HG03571 (cell line): ENCODE measurements around the gene SMIM41.
A peak's percentile ranks its signal among the peaks of the same experiment; 100 is the strongest.

Source experiments
- ATAC-seq: cut with Tn5 transposase; IDR thresholded peaks from one replicate; pipeline ENCODE4 v1.9.1; 2021; ENCODE audit not compliant: unreplicated experiment

Gene SMIM41

GRCh38 chr12:52079576-52080402 is at the start of gene SMIM41:
TSS of gene SMIM41 (plus strand) at chr12:52079704. CDS start at chr12:52079780, 76 bp downstream.
- ATAC-seq, result no peak

- ATAC-seq, result no peak
Observed at GRCh38 chr12:52032446-52032803, 47.1 kb upstream of the SMIM41 start.

DNA sequence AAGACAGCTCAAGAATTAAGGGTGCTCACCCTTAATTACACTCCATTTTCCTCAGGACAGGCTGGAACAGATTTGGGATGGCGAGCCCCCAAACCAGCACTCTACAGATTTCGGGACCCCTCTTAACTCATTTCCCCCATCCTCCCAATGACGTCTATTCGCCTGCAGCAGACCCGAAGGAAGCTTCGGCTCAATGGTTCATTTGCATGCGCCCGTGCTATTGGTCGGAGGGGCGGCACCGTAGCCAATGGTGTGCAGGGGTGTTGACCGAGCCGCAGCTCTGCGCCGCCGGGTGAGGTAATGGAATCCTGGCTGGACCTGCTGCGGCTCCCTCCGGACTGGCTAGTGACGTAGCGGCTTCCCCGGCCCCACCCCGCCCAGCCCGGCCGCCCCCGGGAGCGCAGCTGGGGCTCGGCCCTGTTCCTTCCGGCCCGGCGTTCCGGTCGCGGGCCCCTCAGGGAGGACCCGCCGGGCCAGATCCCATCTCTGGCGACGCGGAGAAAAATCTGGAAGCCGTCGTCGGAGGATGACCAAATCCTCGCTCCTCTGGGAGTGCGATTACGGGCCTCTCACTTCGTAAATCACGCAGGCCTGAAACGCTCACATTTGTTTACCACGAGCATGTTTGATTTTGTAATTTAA is 46.6 kb upstream of the SMIM41 start:
- ATAC-seq, result peak; percentile 88

DNA sequence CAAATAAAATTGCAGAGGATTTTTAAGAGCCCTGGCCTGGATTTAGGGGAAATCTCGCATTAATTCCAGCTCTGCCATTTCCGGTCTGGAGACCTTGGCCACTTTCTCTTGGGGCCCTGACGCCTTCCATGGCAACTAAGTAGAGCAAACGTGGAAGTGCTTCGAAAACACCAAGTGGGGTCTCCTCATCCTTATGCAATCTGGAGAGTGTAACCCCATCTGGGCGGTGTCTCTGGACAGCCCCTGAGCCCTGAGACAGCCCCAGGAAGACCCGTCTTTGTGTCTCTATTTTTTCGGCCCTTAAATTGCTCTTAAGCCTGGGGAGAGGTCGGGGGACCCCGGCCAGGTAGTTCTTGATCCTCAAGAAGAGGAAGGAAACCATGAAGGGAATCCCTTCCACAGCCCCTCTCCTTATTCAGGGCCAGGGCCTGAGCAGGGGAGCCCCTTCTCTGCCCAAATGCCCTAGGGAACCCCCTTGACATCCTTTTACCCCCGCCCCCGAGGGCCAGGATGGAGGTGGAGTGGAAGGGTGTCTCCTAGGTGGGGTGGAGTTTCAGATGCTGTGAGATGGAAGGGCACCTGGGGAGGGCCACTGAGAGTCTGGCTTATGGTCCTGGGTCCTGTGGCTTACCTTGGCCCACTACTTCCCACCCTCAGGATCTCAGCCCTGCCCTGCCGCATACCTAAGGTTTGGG is 45.9 kb upstream of the SMIM41 start:
- no peak for ATAC-seq

- ATAC-seq, result no peak
Observed at GRCh38 chr12:52035190-52035589, 44.3 kb upstream of the SMIM41 start.

- no peak for ATAC-seq
Observed at GRCh38 chr12:52035926-52036325, 43.6 kb upstream of the SMIM41 start.

GRCh38 chr12:52036587-52037171 is 42.8 kb upstream of the SMIM41 start:
- peak; percentile 32 for ATAC-seq

GRCh38 chr12:52037248-52037861 is 42.1 kb upstream of the SMIM41 start:
- ATAC-seq, result peak; percentile 5

GRCh38 chr12:52038447-52038846 is 41.1 kb upstream of the SMIM41 start:
- no peak for ATAC-seq

DNA sequence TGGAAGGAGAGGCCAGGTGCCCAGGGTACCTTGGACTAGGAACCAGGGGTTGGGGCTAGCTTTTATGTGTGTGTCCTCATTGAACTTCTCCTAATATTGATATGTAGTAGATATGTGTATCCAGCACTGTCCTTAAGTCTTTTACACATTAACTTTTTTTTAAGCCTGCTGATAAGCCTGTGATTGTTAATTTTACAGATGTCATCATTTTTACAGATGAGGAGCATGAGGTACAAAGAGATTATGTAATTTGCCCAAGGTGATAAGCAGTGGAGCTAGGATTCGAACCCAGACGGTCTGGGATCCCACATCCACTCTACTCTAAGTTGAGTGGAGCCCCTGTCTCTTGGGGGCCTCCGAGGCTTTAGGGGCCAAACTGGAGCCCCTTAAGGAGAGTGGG is 38.5 kb upstream of the SMIM41 start:
- ATAC-seq, result no peak

GRCh38 chr12:52041695-52042123 is 37.8 kb upstream of the SMIM41 start:
- ATAC-seq, result no peak

DNA sequence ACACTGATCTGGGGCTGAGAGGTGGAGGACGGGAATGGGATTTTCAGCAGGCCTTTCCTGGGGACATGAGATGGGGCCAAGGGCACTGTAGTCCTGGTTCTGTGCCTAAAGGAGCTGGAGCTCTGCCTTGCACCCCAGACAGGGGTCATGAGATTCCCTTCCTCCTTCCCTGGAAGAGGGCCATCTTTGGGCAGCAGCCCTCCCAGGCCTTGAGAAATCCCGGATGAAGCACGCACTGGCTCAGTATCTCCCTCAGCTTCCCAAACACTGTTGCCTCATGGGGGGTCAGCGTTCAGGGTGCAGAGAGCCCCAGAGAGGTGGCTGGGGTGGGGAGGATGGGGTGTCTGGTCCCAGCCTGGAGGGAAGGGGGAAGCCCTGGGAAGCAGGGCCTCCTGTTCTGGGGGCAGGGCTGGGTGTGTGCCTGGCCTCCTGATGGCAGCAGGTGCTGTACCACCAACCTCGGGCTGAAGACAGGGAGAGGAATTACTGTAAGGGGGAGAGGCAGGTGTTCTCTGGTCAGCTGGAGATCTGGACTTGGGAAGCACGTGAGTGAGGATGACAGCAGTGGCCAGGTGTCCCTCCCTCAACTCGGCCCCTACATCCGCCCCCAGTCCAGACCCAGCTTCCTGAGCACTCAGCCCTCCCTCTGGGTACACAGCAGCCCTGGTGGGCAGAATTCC is 36.7 kb upstream of the SMIM41 start:
- ATAC-seq, result no peak

- no peak for ATAC-seq
Observed at GRCh38 chr12:52043386-52044212, 35.9 kb upstream of the SMIM41 start.

- no peak for ATAC-seq
Observed at GRCh38 chr12:52044292-52044983, 35.1 kb upstream of the SMIM41 start.

DNA sequence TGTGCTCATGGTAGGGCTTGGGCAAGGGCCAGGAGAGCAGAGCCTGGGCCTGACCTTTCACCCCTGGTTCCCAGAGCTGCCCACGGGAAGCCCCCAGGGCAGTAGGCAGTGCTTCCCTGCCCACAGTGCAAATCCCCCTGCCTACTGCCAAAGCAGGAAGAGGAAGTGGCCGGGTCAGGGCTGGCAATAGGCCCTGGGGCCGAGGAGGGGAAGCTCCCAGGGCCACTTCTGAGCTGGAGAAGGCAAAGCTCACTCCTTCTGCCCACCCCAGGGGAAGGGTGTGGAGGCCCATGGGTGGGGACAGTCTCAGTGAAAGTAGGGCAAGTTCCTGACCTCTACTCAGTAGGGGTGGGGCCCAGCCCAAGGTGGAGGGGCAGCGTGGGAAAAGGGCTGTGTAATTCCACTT is 33.7 kb upstream of the SMIM41 start:
- ATAC-seq, result no peak

GRCh38 chr12:52046859-52047258 is 32.6 kb upstream of the SMIM41 start:
- ATAC-seq, result no peak

GRCh38 chr12:52049286-52049685 is 30.2 kb upstream of the SMIM41 start:
- ATAC-seq, result no peak

- ATAC-seq, result no peak
Observed at GRCh38 chr12:52049688-52050087, 29.8 kb upstream of the SMIM41 start.

GRCh38 chr12:52050116-52050757 is 29.3 kb upstream of the SMIM41 start:
- no peak for ATAC-seq
